Activated naive CD8-positive, alpha-beta T cell treated with anti-CD3 and anti-CD28 coated beads for 36 hours (primary cell): ENCODE results near the gene GNPDA1. TPM values are rescaled to one million over a fixed set of nuclear protein-coding genes. Genes with fewer than 3 reads are reported as not detected.

Experiments used
- DNase-seq: peaks from one replicate; pipeline ENCODE4 v3.0.0; 2021
- H3K27ac Mint-ChIP-seq: one replicate; pipeline ENCODE4 v1.8.0; 2022; ENCODE audit warnings: mild to moderate bottlenecking, moderate library complexity, mixed read lengths
- H3K27me3 Mint-ChIP-seq: one replicate; pipeline ENCODE4 v1.8.0; 2022; ENCODE audit warnings: mild to moderate bottlenecking, mixed read lengths
- H3K36me3 Mint-ChIP-seq: one replicate; pipeline ENCODE4 v1.8.0; 2021; ENCODE audit warnings: mild to moderate bottlenecking, mixed read lengths
- H3K4me1 Mint-ChIP-seq: one replicate; pipeline ENCODE4 v1.8.0; 2021; ENCODE audit warnings: mixed read lengths
- H3K4me3 Mint-ChIP-seq: one replicate; pipeline ENCODE4 v1.8.0; 2022; ENCODE audit warnings: mild to moderate bottlenecking, moderate library complexity, mixed read lengths
- H3K9me3 Mint-ChIP-seq: one replicate; pipeline ENCODE4 v1.8.0; 2022; ENCODE audit warnings: mixed read lengths
- total RNA-seq, 2 experiments: library from RNA; stranded (reverse); gene quantifications; one replicate each; pipeline ENCODE4 v1.2.3, GENCODE V29; 2021

Gene GNPDA1
- total RNA-seq, 2 experiments from 2014 or later = 140 to 148 TPM

DNA sequence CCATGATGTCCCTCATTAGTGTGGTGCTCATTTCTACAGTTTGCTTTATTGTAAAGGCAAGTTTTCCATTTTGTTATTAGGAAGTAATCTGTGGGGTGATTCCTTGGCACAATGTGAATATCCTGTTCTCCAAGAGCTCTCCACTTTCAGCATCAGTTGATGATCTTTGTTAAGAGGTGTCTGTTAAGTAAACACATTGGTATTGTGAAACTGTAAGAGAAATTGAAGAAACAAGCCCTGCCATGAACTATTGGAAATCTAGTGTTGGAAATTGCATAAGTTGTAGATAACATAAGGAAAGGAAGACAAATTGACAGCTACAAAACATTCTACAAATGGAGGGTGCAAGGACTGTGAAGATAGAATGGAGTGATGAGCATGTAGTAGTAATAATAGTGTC, 26.8 kb downstream of the GNPDA1 start:
- Mint-ChIP-seq H3K27me3 (no peaks in the 10 kb centered on the region), H3K9me3 (no peaks in the 10 kb centered on the region), H3K36me3 (peaks cover 3% of the 10 kb centered on the region), H3K27ac (no peak overlapping the region), H3K4me1 (no peaks in the 10 kb centered on the region), H3K4me3 (no peak overlapping the region)
- DNase-seq = no peak

DNA sequence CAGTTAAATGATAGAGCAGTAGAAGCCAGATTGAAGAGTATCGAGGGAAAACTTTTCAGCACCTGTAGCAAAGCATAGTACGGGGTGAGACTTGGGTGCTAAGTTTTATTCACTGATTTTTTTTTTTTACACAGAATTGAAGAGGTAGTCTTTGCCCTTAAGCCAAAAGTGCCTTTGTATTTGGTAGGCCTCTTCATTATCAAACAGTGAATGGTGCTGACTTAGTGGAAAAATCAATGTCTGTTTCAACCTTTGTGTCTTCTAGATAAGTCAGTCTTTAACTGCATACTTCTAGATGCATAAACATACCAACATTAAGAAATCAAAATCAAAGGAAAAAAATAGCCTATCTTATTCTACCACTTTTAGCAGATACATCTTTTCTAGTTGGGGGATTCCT, 30.2 kb downstream of the GNPDA1 start:
- H3K9me3 Mint-ChIP-seq = no peaks in the 10 kb centered on the region
- H3K36me3 Mint-ChIP-seq = peaks cover 13% of the 10 kb centered on the region

DNA sequence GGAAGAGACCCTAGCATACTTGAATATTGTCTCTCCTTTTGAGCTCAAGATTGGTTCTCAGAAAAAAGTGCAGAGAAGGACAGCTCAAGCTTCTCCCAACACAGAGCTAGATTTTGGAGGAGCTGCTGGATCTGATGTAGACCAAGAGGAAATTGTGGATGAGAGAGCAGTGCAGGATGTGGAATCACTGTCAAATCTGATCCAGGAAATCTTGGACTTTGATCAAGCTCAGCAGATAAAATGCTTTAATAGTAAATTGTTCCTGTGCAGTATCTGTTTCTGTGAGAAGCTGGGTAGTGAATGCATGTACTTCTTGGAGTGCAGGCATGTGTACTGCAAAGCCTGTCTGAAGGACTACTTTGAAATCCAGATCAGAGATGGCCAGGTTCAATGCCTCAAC, 34.4 kb downstream of the GNPDA1 start:
- Mint-ChIP-seq H3K4me1 (peaks cover 20% of the 10 kb centered on the region), H3K27me3 (no peaks in the 10 kb centered on the region), H3K27ac (no peak overlapping the region), H3K4me3 (no peak overlapping the region), H3K9me3 (no peaks in the 10 kb centered on the region), H3K36me3 (peaks cover 36% of the 10 kb centered on the region)
- DNase-seq = no peak

More for the DNA sequence above, 30.2 kb downstream of the GNPDA1 start:
- DNase-seq = no peak
- Mint-ChIP-seq H3K27ac (no peak overlapping the region), H3K27me3 (no peaks in the 10 kb centered on the region), H3K4me3 (no peak overlapping the region), H3K4me1 (no peaks in the 10 kb centered on the region)

DNA sequence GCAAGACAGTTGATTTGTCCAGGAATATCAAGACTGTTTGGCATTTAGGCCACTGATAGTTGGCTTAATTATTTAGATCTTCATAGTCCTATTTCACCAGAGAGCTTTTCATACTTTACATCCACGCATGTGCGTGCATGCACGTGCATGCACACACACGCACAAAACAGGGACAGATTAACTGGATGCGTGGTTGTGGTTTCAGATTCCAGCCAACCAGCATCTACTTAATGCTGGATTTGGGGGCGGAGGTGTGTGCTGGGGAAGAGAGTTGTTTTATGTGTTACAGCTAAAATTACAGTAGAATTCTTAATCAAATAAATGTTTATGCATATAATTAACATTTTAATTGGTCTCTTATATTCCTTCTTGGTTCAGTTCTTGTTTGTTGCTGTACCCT, 36.7 kb downstream of the GNPDA1 start:
- peaks cover 26% of the 10 kb centered on the region for H3K4me1 Mint-ChIP-seq
- H3K9me3 Mint-ChIP-seq = no peaks in the 10 kb centered on the region
- peaks cover 43% of the 10 kb centered on the region for H3K36me3 Mint-ChIP-seq
- no peak for DNase-seq
- H3K4me3 Mint-ChIP-seq = no peak overlapping the region
- H3K27ac Mint-ChIP-seq = no peak overlapping the region
- no peaks in the 10 kb centered on the region for H3K27me3 Mint-ChIP-seq

DNA sequence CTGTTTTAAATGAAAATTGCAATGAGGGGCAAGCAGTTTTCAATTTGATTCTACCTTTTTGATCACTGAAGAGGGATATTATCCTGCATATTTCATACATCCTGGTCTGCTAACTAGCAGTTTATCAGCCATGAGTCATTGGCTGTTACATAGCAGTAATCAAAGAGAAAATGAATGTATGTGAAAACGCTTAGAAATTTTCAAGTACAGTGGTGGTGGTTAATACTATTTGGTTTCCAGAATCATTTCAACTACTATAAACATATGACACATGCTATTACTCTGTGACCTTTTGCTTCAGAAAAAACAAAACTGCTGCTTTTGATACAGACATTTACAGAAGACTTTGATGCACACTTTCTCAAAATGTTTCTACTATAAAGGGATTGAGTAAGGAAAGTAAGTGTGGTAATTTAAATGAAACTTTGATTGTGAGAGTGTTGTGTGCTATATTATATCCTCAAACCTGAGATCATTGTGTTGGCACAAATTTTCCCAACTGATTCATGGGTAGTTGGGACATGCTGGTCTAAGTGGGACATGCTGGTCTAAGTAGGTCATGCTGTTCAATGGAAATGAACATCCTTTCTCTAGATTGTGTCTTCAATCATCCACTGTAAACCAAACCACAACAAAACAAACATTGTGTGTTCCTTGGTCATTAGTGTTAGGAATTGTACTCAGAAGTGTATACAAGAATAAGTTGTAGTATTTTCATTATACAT, 38.8 kb downstream of the GNPDA1 start:
- Mint-ChIP-seq H3K4me3 (peak overlapping the region; percentile 49), H3K27ac (peak overlapping the region; percentile 85), H3K9me3 (no peaks in the 10 kb centered on the region), H3K4me1 (peaks cover 38% of the 10 kb centered on the region), H3K36me3 (peaks cover 42% of the 10 kb centered on the region), H3K27me3 (no peaks in the 10 kb centered on the region)
- DNase-seq = no peak

DNA sequence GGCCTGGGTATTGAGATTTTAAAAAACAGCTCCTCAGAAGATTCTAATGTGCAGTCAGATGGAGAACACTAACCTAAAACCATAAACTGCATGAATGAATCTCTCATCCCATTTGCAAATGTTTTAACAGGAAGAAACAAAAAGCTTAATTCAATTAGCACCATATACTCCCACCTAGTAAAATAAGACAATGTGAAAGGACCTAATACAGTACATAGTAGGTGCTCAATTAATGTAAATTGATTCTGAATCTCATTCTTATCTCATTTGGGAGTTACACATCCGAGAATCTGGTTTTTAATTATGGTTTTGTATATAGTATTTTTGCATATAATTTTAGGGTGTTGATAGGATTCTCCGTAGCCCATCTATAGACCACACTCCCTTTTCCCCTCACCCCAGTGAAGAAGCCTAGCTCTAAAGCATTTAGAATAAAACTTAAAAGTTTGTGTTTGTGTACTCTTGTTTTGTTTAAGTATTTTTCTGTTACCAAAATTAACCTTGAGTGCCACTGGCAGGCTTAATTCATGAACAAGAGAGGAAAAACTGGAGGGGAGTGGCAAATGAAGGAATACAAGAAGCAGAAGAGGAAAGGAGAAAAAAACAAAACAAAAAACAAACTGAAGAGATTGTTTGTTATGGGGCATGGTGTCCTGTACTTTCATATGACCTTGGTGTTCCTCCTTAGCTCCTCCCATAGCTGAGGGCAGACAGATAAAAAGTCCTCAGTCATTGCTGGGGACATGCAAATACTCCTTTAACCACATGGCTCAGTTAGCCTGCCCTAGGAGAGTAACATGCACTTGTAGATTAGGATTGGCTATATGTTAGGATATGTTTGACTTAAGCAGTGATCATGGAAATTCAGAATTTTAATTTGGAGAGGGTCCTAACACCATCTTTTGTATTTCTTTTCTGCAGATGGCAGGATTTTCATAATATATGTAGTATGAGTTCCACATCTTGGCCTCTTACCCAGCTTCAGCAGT, 42.8 kb downstream of the GNPDA1 start:
- peaks cover 28% of the 10 kb centered on the region for H3K36me3 Mint-ChIP-seq
- peak overlapping the region; percentile 94 for H3K4me3 Mint-ChIP-seq
- peak overlapping the region; percentile 95 for H3K27ac Mint-ChIP-seq
- H3K4me1 Mint-ChIP-seq = peaks cover 38% of the 10 kb centered on the region
- H3K27me3 Mint-ChIP-seq = no peaks in the 10 kb centered on the region
- no peaks in the 10 kb centered on the region for H3K9me3 Mint-ChIP-seq
- peak; percentile 18 for DNase-seq

DNA sequence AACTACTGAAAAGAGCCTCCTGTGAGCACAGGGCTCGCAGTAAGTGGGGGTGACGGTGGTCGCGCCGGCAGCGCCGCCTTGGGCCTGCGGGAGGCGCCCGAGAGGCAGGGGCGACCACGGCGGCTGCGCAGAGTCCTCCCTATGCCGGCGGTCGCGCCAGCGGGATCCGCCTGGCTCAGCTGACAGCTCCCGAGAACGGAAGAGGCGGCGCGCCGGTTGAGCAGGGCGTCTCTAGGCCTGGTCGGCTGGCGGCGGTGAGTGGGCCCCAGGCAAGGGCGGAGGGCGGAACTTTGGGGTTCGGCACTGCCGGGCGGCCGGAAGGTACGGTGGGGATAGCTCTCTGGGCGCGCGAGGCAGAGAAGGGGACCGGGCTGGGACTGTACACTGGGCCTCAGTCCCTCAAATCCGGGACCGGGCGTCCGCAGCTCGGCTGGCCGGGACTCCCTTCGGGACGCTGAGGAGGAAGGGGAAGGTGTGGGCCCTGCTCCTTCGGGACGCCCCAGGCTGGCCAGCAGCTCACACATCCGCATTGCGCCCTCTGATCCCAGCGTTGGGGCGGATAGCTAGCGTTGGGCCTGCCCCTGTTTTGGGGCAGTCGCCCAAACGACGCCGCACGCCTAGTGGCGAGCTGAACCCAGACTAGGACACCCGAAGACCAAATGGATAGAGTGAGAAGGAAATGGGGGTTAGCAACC, 43.8 kb downstream of the GNPDA1 start, which contains the start of gene RNF14:
RNF14 (plus strand) TSS at position 192 of the 695 bp plus-strand sequence. CDS start 4,484 bp downstream, outside the sequence.
- Mint-ChIP-seq H3K27me3 (no peaks in the 10 kb centered on the region), H3K4me3 (peak within 1 kb of the TSS; percentile 94), H3K4me1 (peaks cover 28% of the 10 kb centered on the region), H3K27ac (peak within 1 kb of the TSS; percentile 95), H3K9me3 (no peaks in the 10 kb centered on the region), H3K36me3 (peaks cover 18% of the 10 kb centered on the region)
- DNase-seq = peak; percentile 99

DNA sequence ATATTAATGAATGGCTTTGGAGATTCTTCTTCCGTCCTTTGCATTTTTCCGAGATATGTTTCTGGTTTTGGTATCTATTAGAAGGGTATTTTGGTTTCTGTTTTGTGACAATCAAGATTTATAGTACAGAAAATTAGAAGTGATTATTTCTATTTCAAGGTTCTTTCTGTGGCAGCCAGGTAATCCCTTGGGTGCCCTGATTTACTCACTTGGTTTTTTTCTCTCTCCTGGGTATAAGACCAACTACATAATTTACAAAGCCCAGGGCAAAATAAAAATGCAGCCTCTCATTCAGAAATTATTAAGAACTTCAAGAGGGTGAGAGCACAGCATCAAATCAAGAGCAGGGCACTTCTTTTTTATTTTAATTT, 45.9 kb downstream of the GNPDA1 start:
- H3K4me3 Mint-ChIP-seq = no peak overlapping the region
- peaks cover 20% of the 10 kb centered on the region for H3K4me1 Mint-ChIP-seq
- peaks cover 6% of the 10 kb centered on the region for H3K36me3 Mint-ChIP-seq
- no peak for DNase-seq
- H3K27me3 Mint-ChIP-seq = no peaks in the 10 kb centered on the region
- no peak overlapping the region for H3K27ac Mint-ChIP-seq
- no peaks in the 10 kb centered on the region for H3K9me3 Mint-ChIP-seq

DNA sequence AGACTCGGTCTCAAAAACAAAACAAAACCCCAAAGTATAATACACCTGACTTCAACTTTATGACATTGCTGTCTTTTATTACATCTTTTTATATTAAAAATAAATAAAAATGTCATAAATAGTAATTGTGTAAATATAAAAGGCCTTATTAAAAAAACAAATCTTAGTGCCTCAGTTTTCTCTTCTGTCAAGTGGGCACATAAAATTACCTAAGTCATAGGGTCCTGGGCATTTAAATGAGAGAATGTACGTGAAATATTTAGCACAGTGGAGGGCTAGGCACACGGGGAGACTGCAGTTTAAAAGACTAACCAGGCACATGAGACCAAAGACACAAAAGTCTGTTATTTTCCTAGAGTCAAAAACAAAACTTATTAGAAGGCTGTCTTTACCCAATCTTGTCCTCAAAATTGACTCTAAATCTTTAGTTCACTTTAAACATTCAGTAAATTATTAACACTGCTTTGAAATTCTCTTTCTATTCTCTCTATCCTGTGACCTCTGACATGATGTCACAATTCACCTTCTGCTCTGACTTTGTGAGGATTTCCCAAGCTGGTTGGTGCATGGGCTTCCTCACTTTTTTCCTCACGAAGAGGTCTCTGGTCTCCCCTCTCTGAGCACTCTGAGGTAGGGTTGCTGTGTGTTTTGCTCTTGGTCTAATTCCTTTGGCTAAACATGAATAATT, 46.4 kb downstream of the GNPDA1 start:
- no peak for DNase-seq
- H3K36me3 Mint-ChIP-seq = peaks cover 4% of the 10 kb centered on the region
- H3K9me3 Mint-ChIP-seq = no peaks in the 10 kb centered on the region
- H3K4me3 Mint-ChIP-seq = no peak overlapping the region
- no peaks in the 10 kb centered on the region for H3K27me3 Mint-ChIP-seq
- H3K27ac Mint-ChIP-seq = no peak overlapping the region
- H3K4me1 Mint-ChIP-seq = peaks cover 19% of the 10 kb centered on the region

DNA sequence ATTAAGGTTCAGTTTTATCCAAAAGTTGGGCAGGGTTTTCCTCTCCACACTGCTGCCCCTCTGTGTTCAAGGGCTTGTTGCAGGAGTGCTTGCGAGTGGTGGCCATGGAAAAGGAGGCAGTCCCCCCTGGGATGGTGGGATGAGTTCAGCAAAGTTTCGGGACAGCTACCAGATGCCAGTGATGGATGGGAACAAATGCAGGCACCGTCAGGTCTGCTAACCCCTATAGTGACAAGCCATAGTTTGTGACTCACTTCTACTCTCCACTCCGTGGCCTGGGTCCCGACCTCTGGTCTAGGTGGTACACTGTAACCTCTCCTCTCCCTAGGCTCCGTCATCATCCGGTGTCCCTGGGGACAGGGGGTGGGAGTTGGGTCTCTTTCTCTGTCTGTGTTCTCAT, 47.8 kb downstream of the GNPDA1 start:
- H3K27ac Mint-ChIP-seq = no peak overlapping the region
- H3K27me3 Mint-ChIP-seq = no peaks in the 10 kb centered on the region
- no peaks in the 10 kb centered on the region for H3K9me3 Mint-ChIP-seq
- H3K36me3 Mint-ChIP-seq = peaks cover 2% of the 10 kb centered on the region
- DNase-seq = no peak
- H3K4me3 Mint-ChIP-seq = no peak overlapping the region
- H3K4me1 Mint-ChIP-seq = peaks cover 22% of the 10 kb centered on the region

DNA sequence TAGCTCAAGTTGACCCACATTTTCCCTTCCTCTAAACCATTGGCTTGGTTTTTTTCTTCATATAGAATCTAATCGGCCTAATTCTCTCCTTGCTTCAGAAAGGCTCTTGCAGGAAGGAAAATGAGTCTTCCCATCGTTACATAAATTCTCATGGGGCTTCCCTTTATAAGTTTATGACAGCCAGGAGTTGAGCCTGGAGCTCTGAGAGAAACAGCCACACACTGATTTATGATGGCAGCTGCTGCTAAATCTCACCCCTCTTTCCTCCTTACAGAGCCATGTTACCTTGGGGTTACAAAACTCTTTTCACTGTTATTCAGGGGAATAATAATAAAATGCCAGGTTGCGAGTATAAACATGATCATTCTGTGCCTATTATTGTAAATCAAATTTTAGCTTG, 49.1 kb downstream of the GNPDA1 start:
- no peaks in the 10 kb centered on the region for H3K9me3 Mint-ChIP-seq
- no peak overlapping the region for H3K4me3 Mint-ChIP-seq
- H3K36me3 Mint-ChIP-seq = peaks cover 3% of the 10 kb centered on the region
- H3K27ac Mint-ChIP-seq = no peak overlapping the region
- DNase-seq = no peak
- no peaks in the 10 kb centered on the region for H3K27me3 Mint-ChIP-seq
- peaks cover 28% of the 10 kb centered on the region for H3K4me1 Mint-ChIP-seq

DNA sequence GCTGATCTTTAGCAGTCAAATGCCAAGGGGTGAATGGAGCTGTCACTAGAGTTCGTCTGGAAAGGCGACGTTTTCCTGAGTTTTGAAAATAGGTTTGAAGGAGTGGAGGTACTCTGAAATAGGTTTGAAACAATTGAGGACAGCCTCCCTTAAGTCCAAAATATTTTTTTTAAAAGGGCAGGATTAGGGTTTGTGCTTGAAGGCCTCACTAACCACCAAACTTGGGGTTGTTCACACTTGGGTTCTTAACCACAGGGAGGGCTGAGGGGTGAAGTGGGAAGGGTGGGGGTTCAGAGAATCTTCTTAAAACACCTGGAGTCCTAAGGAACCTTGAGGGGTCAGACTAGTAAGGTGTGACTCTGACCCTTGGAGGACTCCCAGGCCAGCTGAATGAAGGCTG, 51.4 kb downstream of the GNPDA1 start:
- H3K4me1 Mint-ChIP-seq = peaks cover 37% of the 10 kb centered on the region
- peaks cover 3% of the 10 kb centered on the region for H3K36me3 Mint-ChIP-seq
- H3K27ac Mint-ChIP-seq = peak overlapping the region; percentile 32
- H3K9me3 Mint-ChIP-seq = no peaks in the 10 kb centered on the region
- H3K27me3 Mint-ChIP-seq = no peaks in the 10 kb centered on the region
- DNase-seq = no peak
- no peak overlapping the region for H3K4me3 Mint-ChIP-seq

DNA sequence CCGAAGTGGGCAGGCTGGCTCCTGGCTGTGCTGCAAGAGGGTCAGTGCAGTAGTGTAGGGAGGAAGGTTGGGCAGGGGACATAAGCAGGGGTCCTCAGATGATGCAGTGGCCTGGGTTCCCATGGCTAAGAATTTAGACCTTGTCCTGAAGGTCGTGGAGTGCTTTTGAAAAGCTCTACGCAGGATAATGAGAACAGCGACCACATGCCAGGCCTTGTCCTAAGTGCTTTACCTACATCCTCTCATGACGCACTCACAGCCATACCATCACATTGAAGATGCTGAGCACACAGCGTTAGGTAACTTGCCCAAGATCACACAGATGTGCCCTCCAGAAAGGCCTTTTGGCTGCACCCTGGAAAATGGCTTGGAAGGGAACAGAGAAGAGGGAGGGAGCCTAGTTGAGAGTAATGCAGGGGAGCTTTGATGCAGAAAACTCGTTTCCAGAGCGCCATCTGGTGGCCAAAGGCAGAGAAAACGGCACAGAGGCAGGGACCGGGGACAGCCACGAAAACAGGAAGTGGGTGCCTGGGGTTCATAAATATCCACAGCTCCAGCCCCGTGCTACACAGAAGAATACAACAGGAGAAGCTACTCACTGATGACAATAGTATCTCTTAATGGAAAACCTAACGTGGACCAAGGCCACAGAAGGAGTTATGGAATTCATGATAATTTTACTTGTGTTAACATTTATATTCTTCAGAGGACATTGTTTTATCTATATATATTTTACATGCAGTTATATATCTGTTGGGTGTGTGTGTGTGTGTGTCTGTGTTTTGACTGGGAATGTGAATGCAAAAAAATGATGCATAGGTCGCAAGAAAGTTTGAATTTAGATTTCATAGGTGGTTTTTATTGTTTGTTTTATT, 52.1 kb downstream of the GNPDA1 start:
- peaks cover 37% of the 10 kb centered on the region for H3K4me1 Mint-ChIP-seq
- peak; percentile 82 for DNase-seq
- no peaks in the 10 kb centered on the region for H3K27me3 Mint-ChIP-seq
- H3K4me3 Mint-ChIP-seq = no peak overlapping the region
- H3K27ac Mint-ChIP-seq = peak overlapping the region; percentile 79
- H3K9me3 Mint-ChIP-seq = no peaks in the 10 kb centered on the region
- H3K36me3 Mint-ChIP-seq = peaks cover 3% of the 10 kb centered on the region

DNA sequence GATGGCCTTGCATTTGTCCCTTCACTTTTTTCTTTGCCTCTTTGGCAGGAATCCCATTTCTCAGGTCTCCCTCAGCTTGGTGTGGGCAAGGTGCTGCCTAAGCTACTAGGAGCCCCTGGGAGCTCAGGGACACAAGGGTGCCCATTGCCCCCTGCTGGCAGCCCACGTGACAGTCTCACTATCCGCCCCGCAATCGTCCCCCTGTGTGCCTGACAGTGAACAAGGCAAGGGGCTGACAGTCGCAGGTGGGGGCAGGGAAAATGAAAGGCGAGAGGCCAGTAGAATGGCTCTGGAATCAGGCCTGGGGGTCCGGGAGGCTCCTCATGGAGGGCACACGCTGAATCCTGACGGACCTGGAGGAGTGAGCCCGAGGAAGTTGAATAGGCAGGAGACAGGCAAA, 52.8 kb downstream of the GNPDA1 start:
- peak overlapping the region; percentile 52 for H3K27ac Mint-ChIP-seq

More for the DNA sequence above, 52.8 kb downstream of the GNPDA1 start:
- H3K27me3 Mint-ChIP-seq = no peaks in the 10 kb centered on the region
- no peaks in the 10 kb centered on the region for H3K9me3 Mint-ChIP-seq
- H3K4me3 Mint-ChIP-seq = peak overlapping the region; percentile 3
- DNase-seq = peak; percentile 34
- peaks cover 3% of the 10 kb centered on the region for H3K36me3 Mint-ChIP-seq
- H3K4me1 Mint-ChIP-seq = peaks cover 37% of the 10 kb centered on the region
